MCF 10A (cell line): ENCODE data around the gene ABCA9. TPM values are rescaled to one million over a fixed set of nuclear protein-coding genes. Genes with fewer than 3 reads are reported as not detected.

Experiments
- BruUV-seq: library from RNA; stranded (reverse); fragments of 400-500 nt; replicated peaks from 2 replicates; lab custom pipeline; 2021; lab: Mats Ljungman, UMichigan
- CTCF ChIA-PET: fragments of 300-600 bp; sonication (Branson Sonifier 250); formaldehyde crosslinking; extraction: SDS; loops from one replicate; lab custom pipeline; 2021; ENCODE audit warnings: antibody characterized with exemption, inconsistent platforms; lab: Yijun Ruan, JAX
- POLR2A ChIA-PET: fragments of 300-600, 350-650 bp; sonication (Branson Sonifier 250); formaldehyde crosslinking; extraction: SDS; loops from one replicate; lab custom pipeline; 2020; ENCODE audit warnings: antibody characterized with exemption, inconsistent platforms; lab: Yijun Ruan, JAX
- DNase-seq: peaks from one replicate; pipeline ENCODE4 v3.0.0-alpha.2; 2018; ENCODE audit not compliant: unreplicated experiment
- H3K27ac Mint-ChIP-seq: one replicate; pipeline ENCODE4 v1.8.0; 2022; ENCODE audit warnings: mild to moderate bottlenecking, low read depth, mixed read lengths; ENCODE audit not compliant: unreplicated experiment
- H3K27me3 Mint-ChIP-seq: one replicate; pipeline ENCODE4 v1.8.0; 2022; ENCODE audit warnings: mixed read lengths; ENCODE audit not compliant: insufficient read depth, unreplicated experiment
- H3K36me3 Mint-ChIP-seq: one replicate; pipeline ENCODE4 v1.8.0; 2022; ENCODE audit warnings: mild to moderate bottlenecking, moderate library complexity, mixed read lengths; ENCODE audit not compliant: insufficient read depth, unreplicated experiment
- H3K4me1 Mint-ChIP-seq: one replicate; pipeline ENCODE4 v1.8.0; 2022; ENCODE audit warnings: mixed read lengths; ENCODE audit not compliant: insufficient read depth, unreplicated experiment
- H3K4me3 Mint-ChIP-seq: one replicate; pipeline ENCODE4 v1.8.0; 2022; ENCODE audit warnings: mild to moderate bottlenecking, moderate library complexity, mixed read lengths; ENCODE audit not compliant: unreplicated experiment
- H3K9me3 Mint-ChIP-seq: one replicate; pipeline ENCODE4 v1.8.0; 2022; ENCODE audit warnings: mixed read lengths; ENCODE audit not compliant: unreplicated experiment
- intact Hi-C: fragments of 100-400 bp; cut with micrococcal nuclease; formaldehyde crosslinking; loops from 2 replicates; pipeline ENCODE4 v1.14.1; 2022
- total RNA-seq: library from RNA; stranded (reverse); gene quantifications from 2 replicates; pipeline ENCODE4 v1.2.3, GENCODE V29; 2022
- TF ChIP-seq, protein P1 (sequence below): fragments of 200-600 bp; IDR thresholded peaks from one replicate; pipeline ENCODE4 v1.8.0; 2022; ENCODE audit warnings: antibody characterized with exemption, mild to moderate bottlenecking; ENCODE audit not compliant: unreplicated experiment

Gene ABCA9
- total RNA-seq, 1 experiment from 2014 or later, result 7.8 TPM

DNA sequence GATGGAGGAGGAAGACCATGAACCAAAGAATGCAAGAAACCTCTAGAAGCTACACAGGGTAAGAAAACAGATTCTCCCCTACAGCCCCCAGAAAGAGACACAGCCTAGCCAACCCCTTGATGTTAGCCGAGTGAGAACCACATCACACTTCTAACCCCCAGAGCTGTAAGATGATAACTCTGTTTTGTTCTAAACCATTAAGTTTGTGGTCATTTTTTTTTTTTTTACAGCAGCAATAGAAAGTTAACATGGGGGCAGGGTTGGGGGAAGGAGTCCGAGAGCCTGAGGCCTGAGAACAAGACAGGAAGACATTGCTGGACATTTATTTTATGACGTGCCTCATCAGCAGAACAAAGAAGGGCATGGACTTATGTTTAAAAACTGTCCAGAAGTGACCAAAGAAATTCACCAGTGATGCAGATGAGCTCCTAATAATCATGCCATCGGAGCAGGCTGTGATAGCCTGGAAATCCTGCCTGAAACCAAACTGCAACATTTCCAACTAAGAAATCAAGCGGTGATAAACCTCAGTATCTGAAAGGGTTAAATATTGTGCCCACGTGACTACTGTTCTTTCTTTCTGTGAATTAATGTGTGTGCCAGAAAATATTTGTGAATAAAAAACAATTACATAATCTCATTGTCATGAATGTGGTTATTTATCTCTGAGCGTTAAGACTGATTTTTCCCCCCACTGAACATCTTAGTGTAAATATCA lies 1.1 kb downstream of the ABCA9 start:
- ChIA-PET POLR2A (interaction anchor here (0.6 kb wide), 1 partner anchor 9 kb away, joined by 5 read pairs; no protein-coding TSS in a partner anchor), CTCF (no interaction called here)
- Mint-ChIP-seq H3K4me1 (peaks cover 5% of the 10 kb centered on the region), H3K27ac (no peak overlapping the region), H3K4me3 (no peak overlapping the region), H3K36me3 (no peaks in the 10 kb centered on the region), H3K9me3 (no peaks in the 10 kb centered on the region), H3K27me3 (no peaks in the 10 kb centered on the region)
- TF ChIP-seq, protein P1, sequence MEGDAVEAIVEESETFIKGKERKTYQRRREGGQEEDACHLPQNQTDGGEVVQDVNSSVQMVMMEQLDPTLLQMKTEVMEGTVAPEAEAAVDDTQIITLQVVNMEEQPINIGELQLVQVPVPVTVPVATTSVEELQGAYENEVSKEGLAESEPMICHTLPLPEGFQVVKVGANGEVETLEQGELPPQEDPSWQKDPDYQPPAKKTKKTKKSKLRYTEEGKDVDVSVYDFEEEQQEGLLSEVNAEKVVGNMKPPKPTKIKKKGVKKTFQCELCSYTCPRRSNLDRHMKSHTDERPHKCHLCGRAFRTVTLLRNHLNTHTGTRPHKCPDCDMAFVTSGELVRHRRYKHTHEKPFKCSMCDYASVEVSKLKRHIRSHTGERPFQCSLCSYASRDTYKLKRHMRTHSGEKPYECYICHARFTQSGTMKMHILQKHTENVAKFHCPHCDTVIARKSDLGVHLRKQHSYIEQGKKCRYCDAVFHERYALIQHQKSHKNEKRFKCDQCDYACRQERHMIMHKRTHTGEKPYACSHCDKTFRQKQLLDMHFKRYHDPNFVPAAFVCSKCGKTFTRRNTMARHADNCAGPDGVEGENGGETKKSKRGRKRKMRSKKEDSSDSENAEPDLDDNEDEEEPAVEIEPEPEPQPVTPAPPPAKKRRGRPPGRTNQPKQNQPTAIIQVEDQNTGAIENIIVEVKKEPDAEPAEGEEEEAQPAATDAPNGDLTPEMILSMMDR, result no peak
- no peak for DNase-seq
- no TSS peak for BruUV-seq
- intact Hi-C loops, result no loop called here

DNA sequence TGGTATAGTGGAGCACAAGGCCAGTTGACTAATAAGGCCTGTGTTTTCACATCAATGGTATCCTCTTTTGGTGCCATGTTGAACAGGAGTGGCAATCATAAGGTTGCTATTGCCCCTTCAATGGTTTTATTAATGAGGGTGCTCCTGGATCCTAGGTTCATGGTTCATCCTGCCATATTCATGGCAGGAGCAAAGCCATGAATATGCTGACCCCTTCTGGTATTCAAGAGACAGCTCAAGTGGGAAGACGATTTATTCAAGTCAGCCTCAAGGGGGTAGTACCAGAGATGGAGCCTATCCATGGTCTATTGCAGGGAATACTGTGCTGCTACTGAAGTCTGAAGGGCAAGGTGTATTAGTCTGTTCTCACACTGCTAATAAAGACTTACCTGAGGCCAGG lies 2.6 kb downstream of the ABCA9 start:
- ChIA-PET CTCF (interaction anchor here (0.6 kb wide), 1 partner anchor 235 kb away, joined by 3 read pairs; no protein-coding TSS in a partner anchor), POLR2A (interaction anchor here (1.0 to 1.1 kb wide), 2 partner anchors 12 to 41 kb away, joined by 3 read pairs; no protein-coding TSS in a partner anchor)
- intact Hi-C loops, result no loop called here
- Mint-ChIP-seq H3K9me3 (no peaks in the 10 kb centered on the region), H3K27ac (no peak overlapping the region), H3K27me3 (no peaks in the 10 kb centered on the region), H3K4me3 (no peak overlapping the region), H3K4me1 (peaks cover 5% of the 10 kb centered on the region), H3K36me3 (no peaks in the 10 kb centered on the region)
- no TSS peak for BruUV-seq
- TF ChIP-seq, protein P1, result no peak
- DNase-seq, result no peak

GRCh38 chr17:69057280-69057679 lies 3.4 kb downstream of the ABCA9 start:
- ChIA-PET POLR2A (interaction anchor here (1.0 to 1.1 kb wide), 2 partner anchors 11 to 40 kb away, joined by 3 read pairs; no protein-coding TSS in a partner anchor), CTCF (interaction anchor here (0.6 kb wide), 1 partner anchor 236 kb away, joined by 3 read pairs; no protein-coding TSS in a partner anchor)
- Mint-ChIP-seq H3K4me3 (no peak overlapping the region), H3K4me1 (peaks cover 5% of the 10 kb centered on the region), H3K27ac (no peak overlapping the region), H3K9me3 (no peaks in the 10 kb centered on the region), H3K27me3 (no peaks in the 10 kb centered on the region), H3K36me3 (no peaks in the 10 kb centered on the region)
- intact Hi-C loops, result no loop called here
- BruUV-seq, result no TSS peak
- DNase-seq, result no peak
- TF ChIP-seq, protein P1, result no peak

- Mint-ChIP-seq H3K4me3 (no peak overlapping the region), H3K4me1 (peaks cover 8% of the 10 kb centered on the region), H3K36me3 (no peaks in the 10 kb centered on the region), H3K27ac (no peak overlapping the region), H3K27me3 (no peaks in the 10 kb centered on the region), H3K9me3 (no peaks in the 10 kb centered on the region)
- no TSS peak for BruUV-seq
- ChIA-PET CTCF (no interaction called here), POLR2A (no interaction called here)
- no peak for DNase-seq
- intact Hi-C loops, result no loop called here
- TF ChIP-seq, protein P1, result no peak
These were observed 4.4 kb downstream of the ABCA9 start for GRCh38 chr17:69056179-69056823.
